ENCODE results near the gene CFAP221.

Gene CFAP221

DNA sequence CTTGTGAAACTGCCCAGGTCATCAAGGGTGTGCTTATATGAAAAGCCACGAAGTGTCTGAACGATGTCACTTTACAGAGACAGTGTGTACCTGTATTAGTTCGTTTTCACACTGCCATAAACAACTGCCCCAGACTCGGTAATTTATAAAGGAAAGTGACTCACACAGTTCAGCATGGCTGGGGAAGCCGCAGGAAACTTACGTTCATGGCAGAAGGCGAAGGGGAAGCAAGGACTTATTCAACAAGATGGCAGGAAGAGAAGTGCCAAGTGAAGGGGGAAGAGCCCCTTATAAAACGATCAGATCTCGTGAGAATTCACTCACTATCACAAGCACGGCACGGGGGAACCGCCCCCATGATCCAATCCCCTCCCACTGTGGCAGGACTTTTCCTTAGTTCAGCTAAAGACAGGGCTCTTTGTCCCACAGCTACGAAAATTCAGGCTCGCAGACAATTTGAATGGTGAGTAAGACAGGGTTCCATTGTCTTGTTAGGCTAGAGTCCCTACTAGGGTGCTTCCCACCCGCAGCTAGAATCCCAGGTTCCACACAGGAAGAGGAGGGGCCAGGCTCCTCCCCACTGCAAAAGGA lies 154.9 kb downstream of the CFAP221 start:
- TF ChIP-seq TAF1 (IDR thresholded peaks at IDR 0.05; ENCODE audit: borderline replicate concordance, insufficient read depth, low read length) (no peak), SIN3A (IDR thresholded peaks at IDR 0.05; ENCODE audit: borderline replicate concordance, insufficient read depth, low read length) (no peak), FOXP2 (optimal IDR thresholded peaks at IDR 0.05; ENCODE audit: borderline replicate concordance, extremely low read depth, extremely low read length, insufficient read depth) (no peak), POLR2AphosphoS5 (IDR thresholded peaks at IDR 0.05; ENCODE audit: low read depth, low read length) (no peak)
- TF ChIP-seq, protein P1, sequence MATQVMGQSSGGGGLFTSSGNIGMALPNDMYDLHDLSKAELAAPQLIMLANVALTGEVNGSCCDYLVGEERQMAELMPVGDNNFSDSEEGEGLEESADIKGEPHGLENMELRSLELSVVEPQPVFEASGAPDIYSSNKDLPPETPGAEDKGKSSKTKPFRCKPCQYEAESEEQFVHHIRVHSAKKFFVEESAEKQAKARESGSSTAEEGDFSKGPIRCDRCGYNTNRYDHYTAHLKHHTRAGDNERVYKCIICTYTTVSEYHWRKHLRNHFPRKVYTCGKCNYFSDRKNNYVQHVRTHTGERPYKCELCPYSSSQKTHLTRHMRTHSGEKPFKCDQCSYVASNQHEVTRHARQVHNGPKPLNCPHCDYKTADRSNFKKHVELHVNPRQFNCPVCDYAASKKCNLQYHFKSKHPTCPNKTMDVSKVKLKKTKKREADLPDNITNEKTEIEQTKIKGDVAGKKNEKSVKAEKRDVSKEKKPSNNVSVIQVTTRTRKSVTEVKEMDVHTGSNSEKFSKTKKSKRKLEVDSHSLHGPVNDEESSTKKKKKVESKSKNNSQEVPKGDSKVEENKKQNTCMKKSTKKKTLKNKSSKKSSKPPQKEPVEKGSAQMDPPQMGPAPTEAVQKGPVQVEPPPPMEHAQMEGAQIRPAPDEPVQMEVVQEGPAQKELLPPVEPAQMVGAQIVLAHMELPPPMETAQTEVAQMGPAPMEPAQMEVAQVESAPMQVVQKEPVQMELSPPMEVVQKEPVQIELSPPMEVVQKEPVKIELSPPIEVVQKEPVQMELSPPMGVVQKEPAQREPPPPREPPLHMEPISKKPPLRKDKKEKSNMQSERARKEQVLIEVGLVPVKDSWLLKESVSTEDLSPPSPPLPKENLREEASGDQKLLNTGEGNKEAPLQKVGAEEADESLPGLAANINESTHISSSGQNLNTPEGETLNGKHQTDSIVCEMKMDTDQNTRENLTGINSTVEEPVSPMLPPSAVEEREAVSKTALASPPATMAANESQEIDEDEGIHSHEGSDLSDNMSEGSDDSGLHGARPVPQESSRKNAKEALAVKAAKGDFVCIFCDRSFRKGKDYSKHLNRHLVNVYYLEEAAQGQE (IDR thresholded peaks at IDR 0.05; ENCODE audit: insufficient read depth in 1 of 2, low read depth in 2 of 2, low read length in 2 of 2), result no peak

DNA sequence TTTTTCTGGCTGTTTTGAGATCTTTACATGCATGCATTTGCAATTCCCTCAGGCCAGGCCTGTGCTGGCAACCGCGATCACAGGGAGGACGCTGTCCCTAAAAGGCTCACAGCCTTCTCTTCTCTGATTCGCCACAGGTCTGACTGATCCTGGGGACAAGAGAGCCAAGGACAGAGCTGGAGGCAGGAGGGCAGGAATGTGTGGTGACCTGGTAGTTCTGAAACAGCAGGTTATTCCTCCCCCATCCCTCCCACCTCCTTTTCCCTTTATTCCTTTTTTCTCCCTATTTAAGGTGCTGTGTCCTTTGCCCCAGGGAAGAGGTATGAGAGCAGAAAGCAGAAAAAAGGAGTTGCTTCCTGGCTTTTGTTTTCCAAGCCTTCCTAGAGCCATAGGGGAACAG lies 156.6 kb downstream of the CFAP221 start:
- no peak for TF ChIP-seq TAF1 (IDR thresholded peaks at IDR 0.05; ENCODE audit: borderline replicate concordance, insufficient read depth, low read length)
- TF ChIP-seq, protein P1 (IDR thresholded peaks at IDR 0.05; ENCODE audit: insufficient read depth in 1 of 2, low read depth in 2 of 2, low read length in 2 of 2), result no peak
- TF ChIP-seq POLR2AphosphoS5 (IDR thresholded peaks at IDR 0.05; ENCODE audit: low read depth, low read length), result no peak
- TF ChIP-seq FOXP2 (optimal IDR thresholded peaks at IDR 0.05; ENCODE audit: borderline replicate concordance, extremely low read depth, extremely low read length, insufficient read depth), result no peak
- TF ChIP-seq SIN3A (IDR thresholded peaks at IDR 0.05; ENCODE audit: borderline replicate concordance, insufficient read depth, low read length), result no peak

- TF ChIP-seq, protein P1 (IDR thresholded peaks at IDR 0.05; ENCODE audit: insufficient read depth in 1 of 2, low read depth in 2 of 2, low read length in 2 of 2), result no peak
- TF ChIP-seq POLR2AphosphoS5 (IDR thresholded peaks at IDR 0.05; ENCODE audit: low read depth, low read length) (no peak), TAF1 (IDR thresholded peaks at IDR 0.05; ENCODE audit: borderline replicate concordance, insufficient read depth, low read length) (no peak), SIN3A (IDR thresholded peaks at IDR 0.05; ENCODE audit: borderline replicate concordance, insufficient read depth, low read length) (no peak), FOXP2 (optimal IDR thresholded peaks at IDR 0.05; ENCODE audit: borderline replicate concordance, extremely low read depth, extremely low read length, insufficient read depth) (no peak)
Observed at GRCh38 chr2:119701352-119701751, 157.1 kb downstream of the CFAP221 start.

DNA sequence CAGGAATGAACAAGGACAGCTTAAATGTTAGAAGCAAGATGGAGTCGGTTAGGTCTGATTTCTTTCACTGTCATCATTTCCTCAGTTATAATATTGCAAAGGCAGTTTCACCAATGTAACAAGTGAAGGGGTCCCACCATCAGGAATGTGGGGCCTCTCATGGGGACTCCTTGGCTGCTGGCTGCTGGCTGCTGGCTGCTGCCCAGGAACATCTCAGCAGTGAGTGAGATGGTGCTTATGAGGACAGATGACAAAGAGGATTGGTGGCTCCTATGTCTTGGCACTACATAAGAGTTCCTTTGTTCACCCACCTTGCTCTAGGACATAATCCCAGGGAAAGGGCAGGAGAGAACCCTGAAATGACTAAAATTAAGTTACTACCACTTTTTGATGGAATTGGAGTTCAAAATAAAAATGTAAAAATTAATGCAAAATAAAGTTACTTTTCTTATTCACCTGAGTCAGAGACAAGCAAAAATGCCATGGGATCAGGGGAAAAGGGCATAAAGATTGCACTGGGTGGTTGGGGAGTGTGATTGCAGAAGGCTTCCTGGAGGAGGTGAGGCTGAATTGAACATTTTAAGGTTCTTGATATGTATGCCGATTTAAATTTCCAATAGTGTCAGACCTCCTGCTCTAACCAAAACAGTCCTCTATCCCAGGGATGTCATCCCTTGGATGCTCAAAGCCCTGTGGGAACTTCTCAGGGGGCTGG lies 158.1 kb downstream of the CFAP221 start:
- TF ChIP-seq FOXP2 (optimal IDR thresholded peaks at IDR 0.05; ENCODE audit: borderline replicate concordance, extremely low read depth, extremely low read length, insufficient read depth) (no peak), TAF1 (IDR thresholded peaks at IDR 0.05; ENCODE audit: borderline replicate concordance, insufficient read depth, low read length) (no peak), SIN3A (IDR thresholded peaks at IDR 0.05; ENCODE audit: borderline replicate concordance, insufficient read depth, low read length) (no peak), POLR2AphosphoS5 (IDR thresholded peaks at IDR 0.05; ENCODE audit: low read depth, low read length) (no peak)
- TF ChIP-seq, protein P1 (IDR thresholded peaks at IDR 0.05; ENCODE audit: insufficient read depth in 1 of 2, low read depth in 2 of 2, low read length in 2 of 2), result no peak

All from PFSK-1 (cell line).